GM12892 (cell line): Measurements from ENCODE around the gene CTU1.

Experiments used
- POLR2A ChIP-seq: IDR thresholded peaks from 2 replicates; pipeline ENCODE4 v1.6.1; 2011; ENCODE audit warnings: low read depth, low read length, control low read depth
- POLR2AphosphoS5 ChIP-seq: IDR thresholded peaks from 2 replicates; pipeline ENCODE4 v1.6.1; 2011; ENCODE audit warnings: low read depth, low read length, control low read depth
- TAF1 ChIP-seq: IDR thresholded peaks from 2 replicates; pipeline ENCODE4 v1.6.1; 2011; ENCODE audit warnings: low read depth, mild to moderate bottlenecking, control low read depth, low read length, borderline replicate concordance

DNA sequence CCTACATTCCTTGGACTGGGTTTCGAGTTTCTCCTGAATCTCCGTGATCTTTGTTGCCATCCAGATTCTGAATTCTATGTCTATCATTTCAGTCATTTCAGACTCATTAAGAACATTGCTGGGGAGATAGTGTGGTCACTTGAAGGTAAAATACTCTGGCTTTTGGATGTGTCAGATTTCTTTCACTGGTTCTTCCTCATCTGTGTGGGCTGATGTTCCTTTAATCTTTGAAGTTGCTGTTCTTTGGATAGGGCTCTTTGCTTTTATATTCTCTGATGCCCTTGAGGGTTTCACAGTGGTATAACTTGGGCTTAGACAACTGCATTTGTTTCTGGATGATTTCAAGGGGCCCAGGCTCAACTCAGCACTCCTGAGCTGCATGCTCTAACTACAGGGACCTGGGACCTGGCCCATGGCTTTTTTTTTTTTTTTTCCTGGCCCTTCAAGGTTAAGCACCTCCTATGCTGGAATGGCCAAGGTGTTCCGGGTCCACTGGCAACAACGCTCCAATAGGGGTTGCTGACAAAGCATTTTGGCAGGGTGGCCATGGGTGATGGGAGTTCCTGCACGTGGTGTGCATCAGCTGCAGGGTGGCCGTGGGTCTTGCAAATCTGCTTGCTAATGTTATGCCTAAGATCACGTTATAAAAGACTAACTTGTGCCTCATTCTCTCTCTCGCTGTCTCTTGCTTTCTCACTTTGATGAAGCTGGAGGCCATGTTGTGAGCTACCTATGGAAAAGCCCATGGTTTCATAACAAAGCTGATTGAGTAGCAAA is 28.0 kb upstream of the CTU1 start:
- TF ChIP-seq POLR2A (no peak), POLR2AphosphoS5 (no peak), TAF1 (no peak)
